ENCODE measurements around the gene MT1A. TPM values are rescaled to one million over a fixed set of nuclear protein-coding genes. Genes with fewer than 3 reads are reported as not detected.

Gene MT1A
- total RNA-seq, 1 experiment from 2014 or later = not detected

DNA sequence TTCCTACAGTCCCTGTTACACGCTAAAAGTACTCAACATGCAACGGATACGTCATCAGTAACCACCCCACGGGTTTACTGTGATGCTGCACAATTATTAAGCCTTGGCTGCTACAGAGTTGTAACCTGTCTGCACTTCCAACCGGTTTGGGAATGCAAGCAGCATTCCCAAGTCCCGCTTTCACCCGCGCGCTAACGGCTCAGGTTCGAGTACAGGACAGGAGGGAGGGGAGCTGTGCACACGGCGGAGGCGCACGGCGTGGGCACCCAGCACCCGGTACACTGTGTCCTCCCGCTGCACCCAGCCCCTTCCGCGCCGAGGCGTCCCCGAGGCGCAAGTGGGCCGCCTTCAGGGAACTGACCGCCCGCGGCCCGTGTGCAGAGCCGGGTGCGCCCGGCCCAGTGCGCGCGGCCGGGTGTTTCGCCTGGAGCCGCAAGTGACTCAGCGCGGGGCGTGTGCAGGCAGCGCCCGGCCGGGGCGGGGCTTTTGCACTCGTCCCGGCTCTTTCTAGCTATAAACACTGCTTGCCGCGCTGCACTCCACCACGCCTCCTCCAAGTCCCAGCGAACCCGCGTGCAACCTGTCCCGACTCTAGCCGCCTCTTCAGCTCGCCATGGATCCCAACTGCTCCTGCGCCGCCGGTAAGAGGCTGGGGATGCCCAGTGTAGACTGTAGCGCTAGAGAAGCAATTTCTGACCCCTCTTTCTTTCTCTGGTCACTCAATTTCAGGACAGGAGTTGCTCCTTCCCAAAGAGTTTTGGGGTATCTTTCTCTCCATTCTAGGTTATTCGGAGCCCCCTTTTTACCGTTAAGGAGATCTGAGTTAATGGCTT, 30.2 kb upstream of the MT1A start, which contains the start of gene MT2A:
TSS of gene MT2A (plus strand) at position 542 of the 833 bp plus-strand sequence. CDS start at position 614, 72 bp downstream.
- DNase-seq (ENCODE audit: low spot score) = peak; percentile 97
- Histone ChIP-seq H3K36me3 (ENCODE audit: insufficient read depth, low read length, poor library complexity, severe bottlenecking) (no peaks in the 10 kb centered on the region), H3K4me3 (ENCODE audit: low read depth, low read length, poor library complexity, severe bottlenecking) (peak within 1 kb of the TSS; percentile 73), H3K27ac (ENCODE audit: low read depth, low read length, poor library complexity, severe bottlenecking) (peak within 1 kb of the TSS; percentile 72), H3K9me3 (ENCODE audit: low read depth, low read length, poor library complexity, severe bottlenecking) (no peaks in the 10 kb centered on the region), H3K4me1 (ENCODE audit: insufficient read depth, low read length, poor library complexity, severe bottlenecking) (peaks cover 34% of the 10 kb centered on the region), H3K27me3 (replicated peaks; ENCODE audit: insufficient read depth, low read depth, low read length, poor library complexity) (no peaks in the 10 kb centered on the region)
- intact Hi-C loops (cut with micrococcal nuclease; ENCODE audit: unreplicated experiment) = loop anchor here (5.0 kb wide), 1 partner anchor 74 kb away; the partner anchor contains the start of gene MT1X
- CTCF ChIA-PET = interaction anchor here (1.0 to 1.5 kb wide), 2 partner anchors 16 to 94 kb away, joined by 3 to 7 read pairs; no protein-coding TSS in a partner anchor
- POLR2A ChIA-PET (ENCODE audit: low non-redundant PET) = no interaction called here
- no TSS peak for BruUV-seq (replicated peaks)
- TF ChIP-seq, protein P1, sequence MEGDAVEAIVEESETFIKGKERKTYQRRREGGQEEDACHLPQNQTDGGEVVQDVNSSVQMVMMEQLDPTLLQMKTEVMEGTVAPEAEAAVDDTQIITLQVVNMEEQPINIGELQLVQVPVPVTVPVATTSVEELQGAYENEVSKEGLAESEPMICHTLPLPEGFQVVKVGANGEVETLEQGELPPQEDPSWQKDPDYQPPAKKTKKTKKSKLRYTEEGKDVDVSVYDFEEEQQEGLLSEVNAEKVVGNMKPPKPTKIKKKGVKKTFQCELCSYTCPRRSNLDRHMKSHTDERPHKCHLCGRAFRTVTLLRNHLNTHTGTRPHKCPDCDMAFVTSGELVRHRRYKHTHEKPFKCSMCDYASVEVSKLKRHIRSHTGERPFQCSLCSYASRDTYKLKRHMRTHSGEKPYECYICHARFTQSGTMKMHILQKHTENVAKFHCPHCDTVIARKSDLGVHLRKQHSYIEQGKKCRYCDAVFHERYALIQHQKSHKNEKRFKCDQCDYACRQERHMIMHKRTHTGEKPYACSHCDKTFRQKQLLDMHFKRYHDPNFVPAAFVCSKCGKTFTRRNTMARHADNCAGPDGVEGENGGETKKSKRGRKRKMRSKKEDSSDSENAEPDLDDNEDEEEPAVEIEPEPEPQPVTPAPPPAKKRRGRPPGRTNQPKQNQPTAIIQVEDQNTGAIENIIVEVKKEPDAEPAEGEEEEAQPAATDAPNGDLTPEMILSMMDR (conservative IDR thresholded peaks at IDR 0.05; ENCODE audit: low read depth, low read length) = no peak
- TF ChIP-seq EZH2 (IDR thresholded peaks at IDR 0.05; ENCODE audit: borderline replicate concordance, low read depth, low read length, poor library complexity, severe bottlenecking) = no peak

DNA sequence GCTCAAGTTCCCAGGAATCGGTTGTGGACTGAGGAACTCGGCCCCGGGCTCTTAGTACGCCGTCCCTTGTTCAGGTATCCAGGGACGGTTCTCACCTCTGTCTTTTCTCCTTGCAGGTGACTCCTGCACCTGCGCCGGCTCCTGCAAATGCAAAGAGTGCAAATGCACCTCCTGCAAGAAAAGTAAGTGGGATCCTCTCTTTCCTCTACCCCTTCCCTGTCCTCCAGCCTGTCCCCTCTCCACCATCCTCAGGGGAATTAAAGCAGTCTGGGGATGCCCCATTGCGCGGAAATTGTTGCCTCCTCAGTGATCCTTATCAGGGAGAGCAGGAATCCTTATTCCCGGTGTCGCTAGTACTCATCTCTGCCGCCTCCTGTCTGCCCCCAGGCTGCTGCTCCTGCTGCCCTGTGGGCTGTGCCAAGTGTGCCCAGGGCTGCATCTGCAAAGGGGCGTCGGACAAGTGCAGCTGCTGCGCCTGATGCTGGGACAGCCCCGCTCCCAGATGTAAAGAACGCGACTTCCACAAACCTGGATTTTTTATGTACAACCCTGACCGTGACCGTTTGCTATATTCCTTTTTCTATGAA, 29.5 kb upstream of the MT1A start:
- Histone ChIP-seq H3K4me1 (ENCODE audit: insufficient read depth, low read length, poor library complexity, severe bottlenecking) (peaks cover 34% of the 10 kb centered on the region), H3K36me3 (ENCODE audit: insufficient read depth, low read length, poor library complexity, severe bottlenecking) (no peaks in the 10 kb centered on the region), H3K27ac (ENCODE audit: low read depth, low read length, poor library complexity, severe bottlenecking) (peak overlapping the region; percentile 72), H3K27me3 (replicated peaks; ENCODE audit: insufficient read depth, low read depth, low read length, poor library complexity) (no peaks in the 10 kb centered on the region), H3K4me3 (ENCODE audit: low read depth, low read length, poor library complexity, severe bottlenecking) (peak overlapping the region; percentile 73), H3K9me3 (ENCODE audit: low read depth, low read length, poor library complexity, severe bottlenecking) (no peaks in the 10 kb centered on the region)
- peak; percentile 65 for DNase-seq (ENCODE audit: low spot score)
- CTCF ChIA-PET = interaction anchor here (1.0 to 1.5 kb wide), 2 partner anchors 15 to 93 kb away, joined by 3 to 7 read pairs; no protein-coding TSS in a partner anchor
- BruUV-seq (replicated peaks) = TSS peak; percentile 100
- intact Hi-C loops (cut with micrococcal nuclease; ENCODE audit: unreplicated experiment) = loop anchor here (5.0 kb wide), 1 partner anchor 73 kb away; the partner anchor contains the start of gene MT1X
- POLR2A ChIA-PET (ENCODE audit: low non-redundant PET) = no interaction called here
- TF ChIP-seq EZH2 (IDR thresholded peaks at IDR 0.05; ENCODE audit: borderline replicate concordance, low read depth, low read length, poor library complexity, severe bottlenecking) = no peak
- TF ChIP-seq, protein P1 (conservative IDR thresholded peaks at IDR 0.05; ENCODE audit: low read depth, low read length) = no peak

- peak; percentile 79 for DNase-seq (ENCODE audit: low spot score)
- H3K9me3 ChIP-seq (ENCODE audit: low read depth, low read length, poor library complexity, severe bottlenecking) = no peaks in the 10 kb centered on the region
- intact Hi-C loops (cut with micrococcal nuclease; ENCODE audit: unreplicated experiment) = loop anchor here (5.0 kb wide), 1 partner anchor 73 kb away; the partner anchor contains the start of gene MT1X
- CTCF ChIA-PET = interaction anchor here (0.6 to 1.5 kb wide), 3 partner anchors 9 to 1641 kb away, joined by 3 to 8 read pairs (median 7); no protein-coding TSS in a partner anchor
- H3K4me3 ChIP-seq (ENCODE audit: low read depth, low read length, poor library complexity, severe bottlenecking) = peak overlapping the region; percentile 73
- TF ChIP-seq EZH2 (IDR thresholded peaks at IDR 0.05; ENCODE audit: borderline replicate concordance, low read depth, low read length, poor library complexity, severe bottlenecking) = no peak
- TF ChIP-seq, protein P1 (conservative IDR thresholded peaks at IDR 0.05; ENCODE audit: low read depth, low read length) = no peak
- H3K36me3 ChIP-seq (ENCODE audit: insufficient read depth, low read length, poor library complexity, severe bottlenecking) = no peaks in the 10 kb centered on the region
- POLR2A ChIA-PET (ENCODE audit: low non-redundant PET) = no interaction called here
- H3K27me3 ChIP-seq (replicated peaks; ENCODE audit: insufficient read depth, low read depth, low read length, poor library complexity) = no peaks in the 10 kb centered on the region
- H3K27ac ChIP-seq (ENCODE audit: low read depth, low read length, poor library complexity, severe bottlenecking) = peak overlapping the region; percentile 72
- H3K4me1 ChIP-seq (ENCODE audit: insufficient read depth, low read length, poor library complexity, severe bottlenecking) = peaks cover 34% of the 10 kb centered on the region
- no TSS peak for BruUV-seq (replicated peaks)
Measured at GRCh38 chr16:56609463-56609921, 29.0 kb upstream of the MT1A start.
